IMR-90 (cell line): Measurements from ENCODE around the gene SULT1B1. TPM values are rescaled to one million over a fixed set of nuclear protein-coding genes. Genes with fewer than 3 reads are reported as not detected.

Experiments
- ATAC-seq: fragments of 200-7000 bp; cut with Tn5 transposase; 2 replicates; pipeline ENCODE4 v1.9.1; 2020; ENCODE audit warnings: low read depth, mild to moderate bottlenecking, moderate library complexity
- BruUV-seq: library from RNA; stranded (reverse); fragments of 400-500 nt; replicated peaks from 2 replicates; lab custom pipeline; 2021; lab: Mats Ljungman, UMichigan
- CTCF ChIA-PET: fragments of 300-600 bp; formaldehyde crosslinking; extraction: SDS; loops from one replicate; lab custom pipeline; 2021; ENCODE audit warnings: antibody characterized with exemption; lab: Yijun Ruan, JAX
- POLR2A ChIA-PET: fragments of 300-600 bp; sonication (Branson Sonifier 250); formaldehyde crosslinking; loops from one replicate; lab custom pipeline; 2022; ENCODE audit warnings: antibody characterized with exemption; ENCODE audit not compliant: unreplicated experiment; lab: Charles Lee
- DNase-seq: peaks from one replicate; pipeline ENCODE4 v3.0.0; 2013
- H2AFZ ChIP-seq: replicated peaks from 2 replicates; pipeline ENCODE3; 2013; ENCODE audit warnings: low read length, mild to moderate bottlenecking; ENCODE audit not compliant: poor library complexity
- H2AK5ac ChIP-seq: 2 replicates; pipeline ENCODE4 v1.6.1; 2013; ENCODE audit warnings: low read depth, low read length, inconsistent platforms
- H2AK9ac ChIP-seq: replicated peaks from 2 replicates; pipeline ENCODE3; 2013; ENCODE audit warnings: mild to moderate bottlenecking, low read depth, low read length, moderate library complexity; ENCODE audit not compliant: poor library complexity
- H2BK120ac ChIP-seq: 2 replicates; pipeline ENCODE4 v1.6.1; 2013; ENCODE audit warnings: low read depth, low read length, inconsistent platforms
- H2BK15ac ChIP-seq: 3 replicates; pipeline ENCODE4 v1.6.1; 2013; ENCODE audit warnings: low read depth, low read length, inconsistent platforms
- H2BK20ac ChIP-seq: 2 replicates; pipeline ENCODE4 v1.6.1; 2013; ENCODE audit warnings: low read depth, mild to moderate bottlenecking, inconsistent platforms, low read length, moderate library complexity
- H2BK5ac ChIP-seq: 2 replicates; pipeline ENCODE4 v1.6.1; 2013; ENCODE audit warnings: mild to moderate bottlenecking, low read depth, low read length, inconsistent platforms; ENCODE audit not compliant: poor library complexity, severe bottlenecking
- H3K14ac ChIP-seq: replicated peaks from 2 replicates; pipeline ENCODE4 v1.6.1; 2013; ENCODE audit warnings: low read depth, low read length, inconsistent platforms
- H3K18ac ChIP-seq: 2 replicates; pipeline ENCODE4 v1.6.1; 2013; ENCODE audit warnings: low read depth, low read length, control low read depth
- H3K23ac ChIP-seq: 2 replicates; pipeline ENCODE4 v1.6.1; 2013; ENCODE audit warnings: low read depth, low read length, inconsistent platforms
- H3K27ac ChIP-seq: 2 replicates; pipeline ENCODE4 v1.5.1; 2013; ENCODE audit warnings: mild to moderate bottlenecking, control low read depth, low read length; ENCODE audit not compliant: insufficient read depth
- H3K27me3 ChIP-seq: 2 replicates; pipeline ENCODE4 v1.6.1; 2013; ENCODE audit warnings: low read length; ENCODE audit not compliant: control insufficient read depth, insufficient read depth
- H3K36me3 ChIP-seq: 2 replicates; pipeline ENCODE4 v1.6.1; 2013; ENCODE audit warnings: low read length, mixed read lengths; ENCODE audit not compliant: control insufficient read depth, insufficient read depth
- H3K4ac ChIP-seq: 2 replicates; pipeline ENCODE4 v1.6.1; 2013; ENCODE audit warnings: low read depth, low read length, inconsistent platforms
- H3K4me1 ChIP-seq: 2 replicates; pipeline ENCODE4 v1.6.1; 2013; ENCODE audit warnings: low read length, mixed read lengths; ENCODE audit not compliant: control insufficient read depth, insufficient read depth
- H3K4me2 ChIP-seq: 2 replicates; pipeline ENCODE4 v1.6.1; 2013; ENCODE audit warnings: low read depth, mild to moderate bottlenecking, control low read depth, low read length, moderate library complexity
- H3K4me3 ChIP-seq: 2 replicates; pipeline ENCODE4 v1.5.1; 2013; ENCODE audit warnings: low read depth, mild to moderate bottlenecking, control low read depth, low read length, moderate library complexity; ENCODE audit not compliant: insufficient read depth
- H3K56ac ChIP-seq: 2 replicates; pipeline ENCODE4 v1.6.1; 2013; ENCODE audit warnings: low read length, inconsistent platforms; ENCODE audit not compliant: insufficient read depth; ENCODE audit errors: extremely low read depth
- H3K79me1 ChIP-seq, 2 experiments: 2 replicates each; pipeline ENCODE4 v1.6.1; 2013; ENCODE audit warnings: low read length in 2 of 2, inconsistent platforms in 1 of 2, low read depth in 1 of 2
- H3K9ac ChIP-seq: 2 replicates; pipeline ENCODE4 v1.6.1; 2013; ENCODE audit warnings: low read depth, low read length, control low read depth
- H3K9me1 ChIP-seq: 2 replicates; pipeline ENCODE4 v1.6.1; 2013; ENCODE audit warnings: low read length, inconsistent platforms; ENCODE audit not compliant: insufficient read depth
- H3K9me3 ChIP-seq: 2 replicates; pipeline ENCODE4 v1.6.1; 2013; ENCODE audit warnings: low read length; ENCODE audit not compliant: control insufficient read depth, insufficient read depth
- H4K20me1 ChIP-seq: 2 replicates; pipeline ENCODE4 v1.6.1; 2013; ENCODE audit warnings: low read length, inconsistent platforms; ENCODE audit not compliant: insufficient read depth
- H4K5ac ChIP-seq: 2 replicates; pipeline ENCODE4 v1.6.1; 2013; ENCODE audit warnings: mild to moderate bottlenecking, low read depth, low read length, control low read depth
- H4K8ac ChIP-seq, 2 experiments: 2 replicates each; pipeline ENCODE4 v1.6.1; 2013; ENCODE audit warnings: low read depth in 2 of 2, low read length in 2 of 2, control low read depth in 1 of 2, inconsistent platforms in 1 of 2
- H4K91ac ChIP-seq: 2 replicates; pipeline ENCODE4 v1.6.1; 2013; ENCODE audit warnings: low read depth, low read length, inconsistent platforms; ENCODE audit not compliant: insufficient read depth
- CEBPB ChIP-seq: IDR thresholded peaks from 2 replicates; pipeline ENCODE4 v1.6.1; 2012; ENCODE audit warnings: low read depth, low read length, improper control_type of control experiment
- CHD1 ChIP-seq: IDR thresholded peaks from 2 replicates; pipeline ENCODE4 v1.6.1; 2012; ENCODE audit warnings: low read depth, low read length, improper control_type of control experiment
- CTCF ChIP-seq: conservative IDR thresholded peaks from 2 replicates; pipeline ENCODE4 v1.5.1; 2012; ENCODE audit warnings: mild to moderate bottlenecking, low read depth, low read length, improper control_type of control experiment
- ELK1 ChIP-seq: fragments of 150-350 bp; IDR thresholded peaks from 2 replicates; pipeline ENCODE4 v1.6.1; 2016; ENCODE audit warnings: low read depth, mild to moderate bottlenecking, low read length, moderate library complexity, borderline replicate concordance
- FOS ChIP-seq: fragments of 150-350 bp; IDR thresholded peaks from 2 replicates; pipeline ENCODE4 v1.6.1; 2016; ENCODE audit warnings: low read depth, low read length
- MAFK ChIP-seq: IDR thresholded peaks from 2 replicates; pipeline ENCODE4 v1.6.1; 2012; ENCODE audit warnings: low read depth, low read length, improper control_type of control experiment
- POLR2A ChIP-seq: IDR thresholded peaks from 2 replicates; pipeline ENCODE4 v1.6.1; 2012; ENCODE audit warnings: mild to moderate bottlenecking, low read depth, low read length
- RCOR1 ChIP-seq: IDR thresholded peaks from 2 replicates; pipeline ENCODE4 v1.6.1; 2012; ENCODE audit warnings: mild to moderate bottlenecking, low read length, improper control_type of control experiment; ENCODE audit not compliant: insufficient replicate concordance
- RFX5 ChIP-seq: IDR thresholded peaks from 2 replicates; pipeline ENCODE4 v1.8.0; 2012; ENCODE audit warnings: low read depth, mild to moderate bottlenecking, low read length, moderate library complexity
- SMC3 ChIP-seq: fragments of 150-350 bp; IDR thresholded peaks from 2 replicates; pipeline ENCODE4 v1.6.1; 2016; ENCODE audit warnings: low read depth, mild to moderate bottlenecking, antibody characterized with exemption, low read length, moderate library complexity
- USF2 ChIP-seq: fragments of 150-350 bp; IDR thresholded peaks from 2 replicates; pipeline ENCODE4 v1.6.1; 2017; ENCODE audit warnings: mild to moderate bottlenecking, antibody characterized with exemption, low read length, low read depth
- WGBS, 2 experiments: methylation state at CpG; one replicate each; pipeline versions ENCODE4 v1.1.5 to v1.1.7; 2013; ENCODE audit warnings: missing lambda C conversion rate in 2 of 2; ENCODE audit not compliant: insufficient read length in 1 of 2; ENCODE audit errors: extremely low coverage in 2 of 2; 5-methylcytosine and 5-hydroxymethylcytosine counted together
- dilution Hi-C: fragments of 300-500 bp; cut with HindIII; formaldehyde crosslinking; loops from one replicate; pipeline ENCODE4 v1.14.3; 2018; ENCODE audit warnings: low sequenced_read_pairs; ENCODE audit not compliant: unreplicated experiment
- in situ Hi-C: fragments of 300-500 bp; cut with MboI; formaldehyde crosslinking; loops from 3 replicates; pipeline ENCODE4 v1.14.3; 2019; ENCODE audit warnings: low sequenced_read_pairs, inconsistent platforms, mixed read lengths
- intact Hi-C: fragments of 100-400 bp; cut with micrococcal nuclease; formaldehyde crosslinking; loops from 2 replicates; pipeline ENCODE4 v1.10.0; 2022
- polyA plus RNA-seq, 3 experiments: library from polyadenylated mRNA; depleted of rRNA; stranded (reverse); fragments of >200 nt; gene quantifications; 2 replicates each; pipeline ENCODE4 v1.2.3, GENCODE V29; 2012; ENCODE audit warnings: low replicate concordance in 1 of 3
- total RNA-seq: library from RNA; depleted of rRNA; stranded (reverse); fragments of >200 nt; gene quantifications from 2 replicates; pipeline ENCODE4 v1.2.3, GENCODE V29; 2012

SULT1B1 gene
- total and polyA plus RNA-seq, 2 of the 4 experiments (the other 2 are of a cell fraction), result 0.05 to 0.18 TPM

GRCh38 chr4:69799337-69799736, 38.9 kb upstream of the SULT1B1 start:
- H3K27me3 ChIP-seq, result no peaks in the 10 kb centered on the region
- H4K91ac ChIP-seq, result no peak overlapping the region
- POLR2A ChIA-PET, result no interaction called here
- no peaks in the 10 kb centered on the region for H4K20me1 ChIP-seq
- H3K9ac ChIP-seq, result no peak overlapping the region
- TF ChIP-seq CEBPB (no peak), RCOR1 (no peak), FOS (no peak), SMC3 (no peak), CTCF (no peak), ELK1 (no peak), USF2 (no peak), CHD1 (no peak), MAFK (no peak), RFX5 (no peak), POLR2A (no peak)
- CTCF ChIA-PET, result no interaction called here
- no peak overlapping the region for H3K4me2 ChIP-seq
- H3K27ac ChIP-seq, result no peak overlapping the region
- no peak overlapping the region for H3K23ac ChIP-seq
- no peak overlapping the region for H2BK20ac ChIP-seq
- no peak overlapping the region for H3K4ac ChIP-seq
- H3K14ac ChIP-seq, result no peak overlapping the region
- dilution Hi-C loops, result no loop called here
- no peaks in the 10 kb centered on the region for H3K36me3 ChIP-seq
- no peak for DNase-seq
- intact Hi-C loops, result no loop called here
- no peak overlapping the region for H2AK5ac ChIP-seq
- no peak overlapping the region for H3K56ac ChIP-seq
- no peak overlapping the region for H2BK15ac ChIP-seq
- H2BK120ac ChIP-seq, result no peak overlapping the region
- no peak overlapping the region for H4K5ac ChIP-seq
- H2BK5ac ChIP-seq, result no peak overlapping the region
- H3K18ac ChIP-seq, result no peak overlapping the region
- no peaks in the 10 kb centered on the region for H3K9me3 ChIP-seq
- no peak overlapping the region for H2AK9ac ChIP-seq
- H3K4me1 ChIP-seq, result no peaks in the 10 kb centered on the region
- BruUV-seq, result no TSS peak
- in situ Hi-C loops, result no loop called here
- no peaks in the 10 kb centered on the region for H3K9me1 ChIP-seq
- H3K4me3 ChIP-seq, result no peak overlapping the region
- H2AFZ ChIP-seq, result no peak overlapping the region
- no CpG with 5 or more reads among the region's 3 CpGs for WGBS, 2 experiments
- H4K8ac ChIP-seq, result no peak overlapping the region
- no peaks in the 10 kb centered on the region for H3K79me1 ChIP-seq
- no peak for ATAC-seq
